Chondrocyte (in vitro differentiated cells): ENCODE results near the gene SERGEF. TPM values are rescaled to one million over a fixed set of nuclear protein-coding genes. Genes with fewer than 3 reads are reported as not detected.

Experiments used
- DNase-seq: peaks from one replicate; pipeline ENCODE4 v3.0.0; 2021; ENCODE audit warnings: mixed read lengths, low spot score
- H3K27ac Mint-ChIP-seq: one replicate; pipeline ENCODE4 v1.8.0; 2021; ENCODE audit warnings: mild to moderate bottlenecking, moderate library complexity, mixed read lengths; ENCODE audit not compliant: unreplicated experiment
- H3K27me3 Mint-ChIP-seq: 2 replicates; pipeline ENCODE4 v1.8.0; 2021; ENCODE audit warnings: low read depth, mixed read lengths
- H3K36me3 Mint-ChIP-seq: 2 replicates; pipeline ENCODE4 v1.8.0; 2021; ENCODE audit warnings: low read depth, mixed read lengths
- H3K4me1 Mint-ChIP-seq: 2 replicates; pipeline ENCODE4 v1.8.0; 2021; ENCODE audit warnings: low read depth, mild to moderate bottlenecking, mixed read lengths
- H3K4me3 Mint-ChIP-seq: one replicate; pipeline ENCODE4 v1.8.0; 2021; ENCODE audit warnings: mild to moderate bottlenecking, moderate library complexity, mixed read lengths; ENCODE audit not compliant: unreplicated experiment
- H3K9me3 Mint-ChIP-seq: 2 replicates; pipeline ENCODE4 v1.8.0; 2021; ENCODE audit warnings: low read depth, mixed read lengths
- total RNA-seq: library from RNA; stranded (reverse); gene quantifications from 3 replicates; pipeline ENCODE4 v1.2.1, GENCODE V29; 2021
- TF ChIP-seq, protein P1 (sequence below): fragments of 200-600 bp; sonication (generic); IDR thresholded peaks from 2 replicates; pipeline ENCODE4 v1.5.0; 2021; ENCODE audit warnings: antibody characterized with exemption, mild to moderate bottlenecking, moderate library complexity

Gene SERGEF
- total RNA-seq, 1 donor from 2014 or later, result 37.6 TPM

DNA sequence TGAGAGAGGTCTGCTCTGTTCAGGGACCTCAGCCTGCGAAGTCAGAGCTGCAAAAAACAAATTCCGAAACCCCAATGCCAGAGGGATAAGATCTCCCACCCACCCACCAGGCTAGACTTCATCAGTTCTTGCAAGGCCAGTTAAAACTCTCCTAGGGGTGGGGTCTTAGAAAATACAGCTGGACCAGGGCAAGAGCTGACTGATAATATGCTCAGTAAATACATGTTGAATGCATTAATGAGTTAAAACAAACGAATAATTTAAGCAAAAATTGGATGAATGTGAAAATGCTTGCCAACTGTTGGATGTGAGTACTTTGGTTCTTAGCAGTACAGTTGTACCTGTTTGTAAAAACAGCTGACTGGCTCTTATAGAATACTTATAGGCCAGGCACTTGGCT, 129.8 kb downstream of the SERGEF start:
- Mint-ChIP-seq H3K27me3 (no peaks in the 10 kb centered on the region), H3K27ac (no peak overlapping the region), H3K4me1 (no peaks in the 10 kb centered on the region), H3K36me3 (peaks cover 3% of the 10 kb centered on the region), H3K9me3 (no peaks in the 10 kb centered on the region), H3K4me3 (no peak overlapping the region)
- TF ChIP-seq, protein P1, sequence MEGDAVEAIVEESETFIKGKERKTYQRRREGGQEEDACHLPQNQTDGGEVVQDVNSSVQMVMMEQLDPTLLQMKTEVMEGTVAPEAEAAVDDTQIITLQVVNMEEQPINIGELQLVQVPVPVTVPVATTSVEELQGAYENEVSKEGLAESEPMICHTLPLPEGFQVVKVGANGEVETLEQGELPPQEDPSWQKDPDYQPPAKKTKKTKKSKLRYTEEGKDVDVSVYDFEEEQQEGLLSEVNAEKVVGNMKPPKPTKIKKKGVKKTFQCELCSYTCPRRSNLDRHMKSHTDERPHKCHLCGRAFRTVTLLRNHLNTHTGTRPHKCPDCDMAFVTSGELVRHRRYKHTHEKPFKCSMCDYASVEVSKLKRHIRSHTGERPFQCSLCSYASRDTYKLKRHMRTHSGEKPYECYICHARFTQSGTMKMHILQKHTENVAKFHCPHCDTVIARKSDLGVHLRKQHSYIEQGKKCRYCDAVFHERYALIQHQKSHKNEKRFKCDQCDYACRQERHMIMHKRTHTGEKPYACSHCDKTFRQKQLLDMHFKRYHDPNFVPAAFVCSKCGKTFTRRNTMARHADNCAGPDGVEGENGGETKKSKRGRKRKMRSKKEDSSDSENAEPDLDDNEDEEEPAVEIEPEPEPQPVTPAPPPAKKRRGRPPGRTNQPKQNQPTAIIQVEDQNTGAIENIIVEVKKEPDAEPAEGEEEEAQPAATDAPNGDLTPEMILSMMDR, result no peak
- DNase-seq, result no peak

DNA sequence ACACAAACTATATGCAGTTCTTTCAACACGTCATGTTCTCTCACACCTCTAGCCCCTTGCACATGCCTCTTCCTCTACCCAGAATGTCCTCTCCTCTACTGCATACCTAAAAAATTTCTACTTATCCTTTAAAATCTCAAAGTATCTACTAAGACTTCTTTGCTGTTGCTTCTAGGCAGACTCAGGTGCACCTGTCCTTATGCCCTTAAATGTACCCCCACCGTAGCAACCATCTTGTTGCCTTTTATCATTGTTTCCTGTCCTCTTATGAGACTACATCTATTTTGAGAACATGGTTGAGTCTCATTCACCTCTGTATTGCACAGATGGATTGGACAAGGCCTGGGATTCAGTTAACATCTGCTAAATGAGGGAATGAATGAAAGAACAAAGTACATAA, 134.1 kb downstream of the SERGEF start:
- Mint-ChIP-seq H3K4me1 (no peaks in the 10 kb centered on the region), H3K27me3 (no peaks in the 10 kb centered on the region), H3K4me3 (no peak overlapping the region), H3K36me3 (peaks cover 4% of the 10 kb centered on the region), H3K9me3 (no peaks in the 10 kb centered on the region), H3K27ac (no peak overlapping the region)
- TF ChIP-seq, protein P1, result no peak
- DNase-seq, result no peak

DNA sequence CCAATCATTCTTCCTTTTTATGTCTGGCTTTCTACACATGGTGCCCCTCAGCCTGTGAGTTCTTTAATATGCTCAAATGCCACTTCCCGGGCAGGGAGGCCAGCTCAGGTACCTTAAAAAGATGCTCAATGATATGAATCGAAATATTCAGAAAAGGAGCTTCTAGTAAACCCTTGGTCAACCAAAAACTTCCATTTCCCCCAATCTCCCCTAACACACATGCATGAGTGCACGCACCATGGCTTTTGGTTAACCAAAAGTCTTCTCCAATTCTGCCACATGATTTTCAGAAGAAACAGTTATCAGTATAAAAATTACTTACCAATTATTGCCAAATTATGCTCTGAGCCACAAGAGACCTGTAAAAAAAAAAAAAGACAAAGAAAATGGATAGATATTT, 135.0 kb downstream of the SERGEF start:
- H3K27me3 Mint-ChIP-seq, result no peaks in the 10 kb centered on the region
- no peak for DNase-seq
- no peaks in the 10 kb centered on the region for H3K4me1 Mint-ChIP-seq
- TF ChIP-seq, protein P1, result no peak
- H3K4me3 Mint-ChIP-seq, result no peak overlapping the region
- peaks cover 2% of the 10 kb centered on the region for H3K36me3 Mint-ChIP-seq
- H3K9me3 Mint-ChIP-seq, result no peaks in the 10 kb centered on the region
- H3K27ac Mint-ChIP-seq, result no peak overlapping the region

DNA sequence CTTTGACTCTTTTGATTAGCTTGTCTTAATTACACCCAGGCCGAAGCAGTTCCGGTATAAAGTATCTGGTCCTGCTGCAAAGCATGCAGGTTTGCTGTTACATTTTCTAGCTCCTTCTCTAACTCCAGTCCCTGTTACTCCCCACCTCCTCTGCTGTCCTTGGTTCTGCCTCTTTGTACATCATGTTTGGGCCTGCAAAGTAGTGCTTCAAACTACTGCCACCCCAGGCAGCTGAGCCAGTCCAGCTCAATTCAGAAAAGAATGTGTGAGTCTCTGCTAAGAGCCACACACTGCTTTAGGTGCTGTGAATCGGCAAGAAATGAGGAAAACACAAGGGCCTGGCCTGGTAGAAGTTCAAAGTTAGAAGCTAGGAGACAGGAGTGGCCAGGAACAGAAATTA, 136.0 kb downstream of the SERGEF start:
- H3K36me3 Mint-ChIP-seq, result peaks cover 2% of the 10 kb centered on the region
- no peak overlapping the region for H3K27ac Mint-ChIP-seq
- no peaks in the 10 kb centered on the region for H3K4me1 Mint-ChIP-seq
- no peak for DNase-seq
- no peaks in the 10 kb centered on the region for H3K27me3 Mint-ChIP-seq
- H3K4me3 Mint-ChIP-seq, result no peak overlapping the region
- TF ChIP-seq, protein P1, result no peak
- H3K9me3 Mint-ChIP-seq, result no peaks in the 10 kb centered on the region

DNA sequence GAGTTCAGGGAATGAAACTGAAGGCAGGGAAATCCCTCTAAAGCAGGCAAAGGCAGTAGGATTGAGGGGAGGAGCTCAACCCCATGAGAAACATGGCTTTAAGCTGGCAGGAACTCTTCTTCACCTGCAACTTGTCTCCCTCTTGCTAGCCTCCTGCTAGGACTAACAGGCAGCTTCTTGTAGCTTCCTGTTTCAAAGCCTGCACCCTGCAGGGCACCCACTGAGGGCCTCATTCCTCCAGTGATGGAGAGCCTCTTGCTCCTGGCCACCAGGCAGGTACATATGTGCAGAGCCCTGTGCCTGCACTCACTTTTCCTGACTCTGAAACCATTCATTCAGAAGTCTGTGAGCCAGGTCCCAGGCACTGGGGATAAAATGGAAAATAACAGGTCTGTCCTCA, 137.0 kb downstream of the SERGEF start:
- peaks cover 2% of the 10 kb centered on the region for H3K36me3 Mint-ChIP-seq
- TF ChIP-seq, protein P1, result no peak
- no peak overlapping the region for H3K27ac Mint-ChIP-seq
- no peaks in the 10 kb centered on the region for H3K9me3 Mint-ChIP-seq
- DNase-seq, result no peak
- no peak overlapping the region for H3K4me3 Mint-ChIP-seq
- no peaks in the 10 kb centered on the region for H3K4me1 Mint-ChIP-seq
- H3K27me3 Mint-ChIP-seq, result no peaks in the 10 kb centered on the region
